Measurements from ENCODE around the gene NABP2.
"Not testable (repeated sequence)": the region's sequence is repeated elsewhere in the genome, so short reads cannot be mapped to it uniquely, and the experiment has no call there.

NABP2 gene

DNA sequence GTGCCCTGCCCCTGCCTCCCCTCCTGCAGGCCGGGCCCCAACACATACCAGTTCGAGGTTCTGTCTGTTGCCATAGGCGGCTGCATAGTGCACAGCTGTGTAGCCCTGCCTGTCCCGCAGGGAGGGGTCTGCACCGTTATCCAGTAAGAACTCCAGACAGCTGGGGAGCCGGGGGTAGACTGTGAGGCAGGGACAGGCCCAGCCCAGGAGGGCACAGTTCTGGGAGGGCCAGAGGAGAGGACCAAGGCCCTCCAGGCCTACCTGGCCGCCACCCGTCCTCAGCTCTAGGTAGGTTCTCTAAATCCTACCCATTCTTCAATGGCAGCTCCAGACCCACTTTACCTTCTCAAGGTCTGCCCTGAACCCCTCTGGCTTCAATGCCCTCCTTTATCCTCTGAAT, 24.6 kb downstream of the NABP2 start:
- DNase-seq = no peak

- no peak for DNase-seq
Measured at GRCh38 chr12:56252649-56253048, 28.5 kb downstream of the NABP2 start.

DNA sequence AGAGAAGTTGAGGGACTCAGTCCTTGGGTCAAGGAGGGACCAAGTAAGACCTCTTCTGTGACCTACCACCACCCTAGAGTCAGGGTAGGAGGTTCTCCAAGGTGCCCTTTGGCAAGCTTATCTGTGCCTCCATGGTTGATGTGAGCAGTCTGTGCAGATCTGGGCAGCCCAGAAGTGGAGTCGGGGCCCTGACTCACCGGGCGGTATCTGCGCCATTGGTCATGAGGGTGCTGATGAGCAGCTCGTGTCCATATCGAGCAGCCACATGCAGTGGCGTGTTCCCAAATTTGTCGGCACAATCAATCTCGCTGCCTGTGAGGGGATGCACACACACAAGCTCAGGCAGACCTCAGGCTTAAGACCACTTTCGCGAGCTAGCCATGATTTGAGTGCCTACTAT, 28.9 kb downstream of the NABP2 start:
- no peak for DNase-seq

DNA sequence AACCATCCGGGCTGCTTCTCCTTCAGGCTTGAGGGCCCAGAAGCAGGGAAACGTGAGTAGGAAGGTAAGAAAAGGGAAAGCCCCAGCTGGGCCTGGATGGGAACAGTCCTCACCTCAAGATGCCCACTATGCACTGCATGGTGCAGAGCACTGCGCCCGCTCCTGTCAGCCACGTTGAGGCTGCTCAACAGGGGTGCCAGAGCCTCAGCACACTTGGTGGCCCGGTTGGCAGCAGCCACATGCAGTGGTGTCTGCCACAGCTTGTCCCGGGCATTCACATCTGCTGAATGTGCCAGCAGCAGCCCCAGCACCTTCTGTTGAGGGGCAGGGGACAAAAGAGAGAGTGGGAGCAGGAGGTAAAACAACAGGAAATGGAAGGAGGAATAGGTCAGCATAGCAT, 31.5 kb downstream of the NABP2 start:
- DNase-seq = no peak

GRCh38 chr12:56256326-56256960, 32.3 kb downstream of the NABP2 start:
- DNase-seq = no peak

DNA sequence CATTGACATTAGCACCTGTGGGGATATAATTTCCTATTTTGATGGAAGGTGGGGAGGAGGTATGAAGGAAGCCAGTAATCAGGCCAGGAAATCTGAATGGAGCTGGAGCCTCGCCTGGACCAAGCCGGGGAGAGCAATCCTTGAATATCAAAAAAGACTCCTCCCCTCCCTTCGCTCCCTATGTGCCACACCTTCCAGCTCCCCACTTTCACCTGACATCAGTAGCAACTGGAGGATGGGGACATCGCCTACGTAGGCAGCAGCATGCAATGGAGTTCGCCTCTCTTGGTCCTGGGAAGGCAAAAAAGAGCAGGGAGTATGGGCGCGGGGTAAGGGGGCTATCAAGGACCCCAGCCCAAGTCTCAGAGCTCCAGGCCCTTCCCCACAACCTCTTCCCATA, 32.9 kb downstream of the NABP2 start:
- no peak for DNase-seq

DNA sequence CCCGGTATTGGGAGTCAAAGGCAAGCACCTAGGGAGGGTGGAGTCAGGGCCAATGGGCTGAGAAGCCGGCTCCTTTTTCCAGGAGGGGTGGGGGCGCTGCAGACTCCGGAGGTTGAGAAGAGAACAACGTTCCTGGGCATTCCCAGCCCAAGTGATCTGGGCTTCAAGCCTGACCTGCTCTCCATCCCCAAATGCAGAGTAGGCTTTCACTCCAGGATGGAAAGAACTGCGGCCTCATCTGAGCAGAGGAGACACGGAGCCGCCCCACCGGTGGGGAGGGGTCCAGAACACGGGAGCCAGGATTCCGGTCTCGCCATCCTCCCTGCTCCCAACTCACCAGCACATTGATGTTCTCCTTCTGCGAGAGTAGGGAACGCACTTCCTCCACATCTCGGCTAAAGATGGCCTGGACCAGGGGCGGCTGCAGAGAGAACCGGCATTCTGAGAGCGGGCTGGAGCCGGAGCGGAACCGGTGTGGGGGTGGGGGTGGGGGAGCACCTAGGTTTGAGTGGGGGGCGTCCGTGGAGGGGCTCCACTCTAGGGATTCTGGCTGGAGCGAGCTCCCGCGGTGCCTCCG, 33.4 kb downstream of the NABP2 start:
- DNase-seq = no peak

DNA sequence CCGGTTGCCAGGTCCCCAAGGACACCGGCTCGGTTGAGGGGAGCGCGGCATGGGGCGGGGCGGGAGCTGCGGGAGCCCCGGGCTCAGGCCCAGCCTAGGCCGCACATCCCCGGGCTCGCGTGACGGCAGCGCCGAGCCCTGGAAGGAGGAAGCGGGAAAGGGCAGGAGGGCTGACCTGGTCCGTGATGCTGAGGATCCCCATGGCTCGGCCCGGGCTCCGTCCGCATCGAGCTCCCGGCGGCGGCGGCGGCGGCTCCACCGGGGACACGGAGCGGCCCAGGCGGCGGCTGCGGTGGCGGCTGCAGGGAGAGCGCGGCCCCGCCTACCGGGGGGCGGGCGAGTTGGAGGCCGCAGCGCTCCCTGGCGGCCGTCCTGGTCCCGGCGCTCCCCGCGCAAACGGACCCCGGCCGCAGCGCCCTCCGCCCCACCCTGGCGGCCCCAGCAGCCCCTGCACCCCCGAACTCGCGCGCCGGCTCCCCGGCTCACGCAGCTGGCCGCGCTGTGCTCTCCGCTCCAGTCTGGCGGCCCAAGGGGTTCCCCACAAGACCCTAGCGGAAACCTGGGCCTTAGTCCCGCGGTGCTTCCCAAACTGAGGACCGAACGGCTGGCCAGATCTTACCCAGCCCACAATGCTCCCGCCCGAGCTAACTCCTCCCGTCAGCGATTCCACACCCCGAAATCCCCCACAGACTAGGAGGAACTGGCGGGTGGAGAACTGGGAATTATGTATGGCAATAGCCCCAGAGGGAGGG, 34.1 kb downstream of the NABP2 start, which contains the start of gene ANKRD52:
TSS of gene ANKRD52 (minus strand) at position 317 of the 752 bp plus-strand sequence. CDS start at position 202, 115 bp downstream.
- DNase-seq = peak; percentile 77

DNA sequence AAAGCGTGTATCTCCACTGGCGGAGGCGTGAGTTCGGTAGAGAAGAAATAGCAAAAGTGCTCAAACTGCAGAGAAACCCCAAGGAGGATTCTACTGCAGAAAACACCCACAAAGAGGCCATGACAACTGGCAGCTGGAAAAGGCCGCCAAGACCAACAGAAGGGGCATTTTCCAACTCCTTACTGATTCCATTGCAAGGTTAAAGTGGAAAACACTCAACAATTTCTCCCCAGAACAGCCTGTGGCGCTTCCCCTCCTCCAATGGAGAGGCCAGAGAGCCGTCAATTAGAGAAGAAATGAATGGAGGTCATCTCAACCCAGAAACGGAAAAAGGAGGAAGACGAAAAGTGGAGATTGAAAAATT, 34.7 kb downstream of the NABP2 start:
- no peak for DNase-seq

- no peak for DNase-seq
Measured at GRCh38 chr12:56260380-56260779, 36.2 kb downstream of the NABP2 start.

- DNase-seq = no peak
Measured at GRCh38 chr12:56260921-56261320, 36.8 kb downstream of the NABP2 start.

- no peak for DNase-seq
Measured at GRCh38 chr12:56261503-56262232, 37.5 kb downstream of the NABP2 start.

DNA sequence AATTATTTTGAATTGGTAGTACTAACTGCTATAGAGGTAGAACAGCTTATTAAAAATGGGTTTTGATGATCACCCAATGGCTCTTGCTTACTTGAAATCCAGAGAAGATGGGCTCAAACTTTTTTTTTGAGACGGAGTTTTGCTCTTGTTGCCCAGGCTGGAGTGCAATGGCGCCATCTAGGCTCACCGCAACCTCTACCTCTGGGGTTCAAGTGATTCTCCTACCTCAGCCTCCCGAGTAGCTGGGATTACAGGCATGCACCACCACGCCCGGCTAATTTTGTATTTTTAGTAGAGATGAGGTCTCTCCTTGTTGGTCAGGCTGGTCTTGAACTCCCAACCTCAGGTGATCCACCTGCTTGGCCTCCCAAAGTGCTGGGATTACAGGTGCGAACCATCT, 38.8 kb downstream of the NABP2 start:
- not testable (repeated sequence) for DNase-seq

- not testable (repeated sequence) for DNase-seq
Measured at GRCh38 chr12:56266068-56266692, 42.0 kb downstream of the NABP2 start.

GRCh38 chr12:56266693-56267442, 42.7 kb downstream of the NABP2 start, which contains the start of gene COQ10A:
Gene COQ10A (plus strand): TSS chr12:56266942. CDS start chr12:56267119, 177 bp downstream.
- DNase-seq = peak; percentile 89

DNA sequence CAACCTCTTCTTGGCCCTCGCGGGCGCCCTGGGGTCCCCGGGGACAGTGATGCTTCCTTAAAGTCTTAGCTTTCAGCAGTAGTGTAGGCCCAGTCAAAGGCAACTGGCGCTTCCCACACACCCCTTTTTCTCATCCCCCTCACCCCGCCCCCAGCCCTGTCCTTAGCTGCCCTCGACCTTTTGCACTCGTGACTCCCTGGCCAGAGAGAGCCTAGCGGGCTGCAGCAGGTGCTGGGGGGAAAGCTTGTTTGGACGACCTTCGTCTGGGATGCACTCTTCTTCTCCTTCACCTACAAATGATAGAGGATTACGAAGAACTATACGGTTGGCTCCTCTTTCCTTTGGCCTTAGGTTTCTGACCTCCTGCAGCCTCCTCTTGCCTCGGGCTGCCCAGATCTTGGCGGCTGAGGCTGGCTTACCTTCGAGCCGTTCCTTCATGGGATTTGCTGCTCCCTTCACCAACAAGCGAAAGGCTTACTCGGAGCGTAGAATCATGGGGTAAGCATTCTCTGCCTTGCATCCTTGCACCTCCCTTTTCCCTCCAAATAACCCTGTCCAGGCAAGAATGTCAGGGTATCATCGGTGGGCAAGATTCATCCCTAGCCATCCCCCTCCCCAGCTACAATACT, 43.4 kb downstream of the NABP2 start:
- DNase-seq = no peak

DNA sequence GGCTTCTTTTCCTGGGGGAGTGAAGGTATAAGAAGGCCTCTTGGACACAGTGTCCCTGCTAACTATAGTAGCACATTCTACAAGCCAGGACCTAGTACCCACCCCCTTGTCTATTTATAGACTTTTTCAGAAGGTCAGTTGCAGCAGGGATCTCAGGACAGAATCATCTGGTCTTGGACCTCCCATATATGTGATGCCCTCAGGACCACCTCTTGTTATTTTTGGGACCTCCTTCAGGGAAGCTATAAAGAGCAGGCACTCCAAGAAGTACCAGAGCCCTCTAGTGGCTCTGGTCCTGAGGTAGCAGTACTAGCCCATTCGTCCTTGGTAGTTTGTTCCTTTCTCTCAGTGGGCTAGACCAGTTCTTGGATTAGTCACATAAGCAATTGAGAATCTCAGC, 46.9 kb downstream of the NABP2 start:
- no peak for DNase-seq

DNA sequence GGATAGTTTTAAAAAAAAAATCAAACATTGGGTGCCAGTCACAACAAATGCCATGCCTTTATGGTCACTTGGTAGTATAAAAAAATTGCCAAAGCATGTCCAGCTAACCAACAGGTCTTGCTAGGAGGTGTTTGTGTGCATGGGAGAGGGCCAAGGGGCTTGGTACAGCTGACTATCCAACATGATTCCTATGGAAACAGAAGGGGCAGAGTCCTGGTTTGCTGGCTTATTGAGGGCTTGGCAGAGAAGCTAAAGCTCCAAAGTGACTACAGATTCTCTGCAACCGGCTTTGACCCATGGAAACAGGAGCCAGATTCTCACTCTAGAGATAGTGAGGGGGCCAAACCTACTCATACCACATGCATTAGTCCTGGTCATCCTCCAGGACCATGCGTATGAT, 48.3 kb downstream of the NABP2 start:
- DNase-seq = not testable (repeated sequence)

GRCh38 chr12:56274299-56274698, 50.2 kb downstream of the NABP2 start:
- no peak for DNase-seq

DNA sequence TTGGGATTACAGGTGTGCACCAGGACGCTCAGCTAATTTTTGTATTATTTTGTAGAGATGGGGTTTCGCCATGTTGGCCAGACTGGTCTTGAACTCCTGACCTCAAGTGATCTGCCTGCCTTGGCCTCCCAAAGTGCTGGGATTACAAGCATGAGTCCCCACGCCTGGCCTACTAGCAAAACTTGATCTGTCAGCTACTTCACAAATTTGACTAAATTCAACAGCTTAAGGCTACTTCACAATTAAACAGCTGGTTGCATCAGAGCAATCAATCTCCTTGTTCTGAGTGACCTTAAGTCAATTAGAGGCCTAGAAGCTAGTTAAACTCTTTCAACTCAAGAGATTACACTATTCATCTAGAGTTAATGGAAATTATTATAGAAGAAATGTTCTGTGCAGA, 54.8 kb downstream of the NABP2 start:
- no peak for DNase-seq

Measured in stimulated activated CD4-positive, alpha-beta T cell treated with anti-CD3 and anti-CD28 coated beads, Interleukin-4, amount 100 ng/mL, for 24 hours (primary cell).